Activated CD4-positive, alpha-beta T cell treated with anti-CD3 and anti-CD28 coated beads for 24 hours (primary cell): ENCODE measurements around the gene PEG3.

Source experiments
- DNase-seq, 2 donors: peaks; one replicate each; pipeline ENCODE4 v3.0.0-alpha.2; 2020; ENCODE audit warnings: low read depth in 2 of 2

PEG3 gene

GRCh38 chr19:56838909-56839651 is 1.4 kb downstream of the PEG3 start:
- no peak for DNase-seq

GRCh38 chr19:56838024-56838908 is 2.3 kb downstream of the PEG3 start:
- no peak for DNase-seq

GRCh38 chr19:56837492-56838023 is 3.0 kb downstream of the PEG3 start:
- no peak for DNase-seq

GRCh38 chr19:56837004-56837403 is 3.5 kb downstream of the PEG3 start:
- DNase-seq = no peak

GRCh38 chr19:56836059-56836458 is 4.5 kb downstream of the PEG3 start:
- DNase-seq = no peak

- DNase-seq = no peak
Measured at GRCh38 chr19:56835401-56835800, 5.1 kb downstream of the PEG3 start.

- DNase-seq = no peak
Measured at GRCh38 chr19:56834564-56835375, 5.8 kb downstream of the PEG3 start.

GRCh38 chr19:56832352-56832928 is 8.1 kb downstream of the PEG3 start:
- no peak for DNase-seq

- no peak for DNase-seq
Measured at GRCh38 chr19:56831255-56831654, 9.3 kb downstream of the PEG3 start.

GRCh38 chr19:56829596-56829995 is 10.9 kb downstream of the PEG3 start:
- no peak for DNase-seq

GRCh38 chr19:56827708-56828107 is 12.8 kb downstream of the PEG3 start:
- DNase-seq = no peak

- DNase-seq = no peak
Measured at GRCh38 chr19:56823956-56824355, 16.6 kb downstream of the PEG3 start.

- no peak for DNase-seq
Measured at GRCh38 chr19:56823417-56823816, 17.1 kb downstream of the PEG3 start.

- no peak for DNase-seq
Measured at GRCh38 chr19:56822755-56823154, 17.8 kb downstream of the PEG3 start.

GRCh38 chr19:56821675-56822074 is 18.9 kb downstream of the PEG3 start:
- no peak for DNase-seq

- no peak for DNase-seq
Measured at GRCh38 chr19:56821209-56821608, 19.3 kb downstream of the PEG3 start.

- no peak for DNase-seq
Measured at GRCh38 chr19:56819166-56819565, 21.4 kb downstream of the PEG3 start.

- DNase-seq = no peak
Measured at GRCh38 chr19:56814656-56815055, 25.9 kb downstream of the PEG3 start.

GRCh38 chr19:56813531-56813930 is 27.0 kb downstream of the PEG3 start:
- no peak for DNase-seq

- DNase-seq = no peak
Measured at GRCh38 chr19:56811480-56811879, 29.0 kb downstream of the PEG3 start.

GRCh38 chr19:56810260-56810659 is 30.3 kb downstream of the PEG3 start:
- no peak for DNase-seq
